Measurements from ENCODE around the gene PHACTR1. TPM values are rescaled to one million over a fixed set of nuclear protein-coding genes. Genes with fewer than 3 reads are reported as not detected.

PHACTR1 gene
- polyA plus RNA-seq, 2 of the 4 experiments (the other 2 are of a cell fraction): not detected

DNA sequence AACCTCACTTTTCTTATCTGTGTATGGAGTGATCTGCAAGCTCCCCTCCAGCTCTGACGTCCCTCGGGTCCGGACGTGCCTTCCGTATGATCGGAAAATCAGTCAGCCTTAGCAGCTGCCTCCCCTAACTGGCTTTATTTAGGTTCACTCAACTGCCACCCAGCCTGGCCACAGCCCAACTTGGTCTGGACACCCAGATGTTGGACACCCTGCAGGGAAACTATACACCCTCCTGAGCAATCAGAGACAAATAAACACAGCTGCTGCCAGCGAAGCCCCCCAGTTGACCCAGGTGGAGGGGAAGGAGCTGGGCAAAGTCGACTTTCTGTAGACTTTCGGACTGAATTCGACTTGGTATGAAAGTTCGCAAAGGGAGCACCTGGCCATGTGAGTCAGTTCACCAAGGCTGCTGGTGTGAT is 582.8 kb downstream of the PHACTR1 start (continued):
- TF ChIP-seq, protein P1, sequence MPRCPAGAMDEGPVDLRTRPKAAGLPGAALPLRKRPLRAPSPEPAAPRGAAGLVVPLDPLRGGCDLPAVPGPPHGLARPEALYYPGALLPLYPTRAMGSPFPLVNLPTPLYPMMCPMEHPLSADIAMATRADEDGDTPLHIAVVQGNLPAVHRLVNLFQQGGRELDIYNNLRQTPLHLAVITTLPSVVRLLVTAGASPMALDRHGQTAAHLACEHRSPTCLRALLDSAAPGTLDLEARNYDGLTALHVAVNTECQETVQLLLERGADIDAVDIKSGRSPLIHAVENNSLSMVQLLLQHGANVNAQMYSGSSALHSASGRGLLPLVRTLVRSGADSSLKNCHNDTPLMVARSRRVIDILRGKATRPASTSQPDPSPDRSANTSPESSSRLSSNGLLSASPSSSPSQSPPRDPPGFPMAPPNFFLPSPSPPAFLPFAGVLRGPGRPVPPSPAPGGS (IDR thresholded peaks at IDR 0.05): no peak
- no peak for TF ChIP-seq RNF2 (IDR thresholded peaks at IDR 0.05; ENCODE audit: borderline replicate concordance, low read depth)
- TF ChIP-seq, protein P2, sequence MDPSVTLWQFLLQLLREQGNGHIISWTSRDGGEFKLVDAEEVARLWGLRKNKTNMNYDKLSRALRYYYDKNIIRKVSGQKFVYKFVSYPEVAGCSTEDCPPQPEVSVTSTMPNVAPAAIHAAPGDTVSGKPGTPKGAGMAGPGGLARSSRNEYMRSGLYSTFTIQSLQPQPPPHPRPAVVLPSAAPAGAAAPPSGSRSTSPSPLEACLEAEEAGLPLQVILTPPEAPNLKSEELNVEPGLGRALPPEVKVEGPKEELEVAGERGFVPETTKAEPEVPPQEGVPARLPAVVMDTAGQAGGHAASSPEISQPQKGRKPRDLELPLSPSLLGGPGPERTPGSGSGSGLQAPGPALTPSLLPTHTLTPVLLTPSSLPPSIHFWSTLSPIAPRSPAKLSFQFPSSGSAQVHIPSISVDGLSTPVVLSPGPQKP (IDR thresholded peaks at IDR 0.05; ENCODE audit: low read depth, low read length): no peak
- TF ChIP-seq, protein P3, sequence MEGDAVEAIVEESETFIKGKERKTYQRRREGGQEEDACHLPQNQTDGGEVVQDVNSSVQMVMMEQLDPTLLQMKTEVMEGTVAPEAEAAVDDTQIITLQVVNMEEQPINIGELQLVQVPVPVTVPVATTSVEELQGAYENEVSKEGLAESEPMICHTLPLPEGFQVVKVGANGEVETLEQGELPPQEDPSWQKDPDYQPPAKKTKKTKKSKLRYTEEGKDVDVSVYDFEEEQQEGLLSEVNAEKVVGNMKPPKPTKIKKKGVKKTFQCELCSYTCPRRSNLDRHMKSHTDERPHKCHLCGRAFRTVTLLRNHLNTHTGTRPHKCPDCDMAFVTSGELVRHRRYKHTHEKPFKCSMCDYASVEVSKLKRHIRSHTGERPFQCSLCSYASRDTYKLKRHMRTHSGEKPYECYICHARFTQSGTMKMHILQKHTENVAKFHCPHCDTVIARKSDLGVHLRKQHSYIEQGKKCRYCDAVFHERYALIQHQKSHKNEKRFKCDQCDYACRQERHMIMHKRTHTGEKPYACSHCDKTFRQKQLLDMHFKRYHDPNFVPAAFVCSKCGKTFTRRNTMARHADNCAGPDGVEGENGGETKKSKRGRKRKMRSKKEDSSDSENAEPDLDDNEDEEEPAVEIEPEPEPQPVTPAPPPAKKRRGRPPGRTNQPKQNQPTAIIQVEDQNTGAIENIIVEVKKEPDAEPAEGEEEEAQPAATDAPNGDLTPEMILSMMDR (IDR thresholded peaks at IDR 0.05): no peak
- TF ChIP-seq FOSL2 (IDR thresholded peaks at IDR 0.05): no peak
- TF ChIP-seq FOSL2 (CRISPR knock-in tag; IDR thresholded peaks at IDR 0.05): no peak

DNA sequence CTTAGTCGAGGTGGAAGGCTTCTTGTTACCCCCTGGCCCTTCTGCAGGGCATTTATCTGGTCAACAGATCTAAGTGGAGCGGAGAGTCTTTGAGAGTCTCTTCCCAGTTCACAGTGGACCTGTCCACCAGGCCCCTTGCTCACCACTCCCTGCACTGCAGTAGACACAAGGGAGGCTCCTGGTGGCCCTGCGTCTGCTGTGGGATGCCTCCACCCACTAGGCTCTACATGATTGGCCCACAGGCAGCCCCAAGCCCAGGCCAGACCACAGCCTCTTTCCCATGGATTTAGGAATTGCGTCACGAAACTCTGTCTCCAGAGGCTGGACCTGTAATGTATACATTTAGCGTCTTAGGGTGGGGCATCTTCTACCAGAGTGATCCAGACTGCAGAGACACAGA is 583.4 kb downstream of the PHACTR1 start:
- H3K4me2 ChIP-seq: no peak overlapping the region
- TF ChIP-seq ZC3H11A (IDR thresholded peaks at IDR 0.05) (no peak), SREBF2 (IDR thresholded peaks at IDR 0.05) (no peak), RCOR1 (IDR thresholded peaks at IDR 0.05; ENCODE audit: low read depth, low read length) (no peak), FOXS1 (CRISPR knock-in tag; IDR thresholded peaks at IDR 0.05) (no peak), HOXB13 (CRISPR knock-in tag; IDR thresholded peaks at IDR 0.05; ENCODE audit: low read depth) (no peak), HEYL (CRISPR knock-in tag; IDR thresholded peaks at IDR 0.05) (no peak), ZSCAN20 (CRISPR knock-in tag; IDR thresholded peaks at IDR 0.05) (no peak), SMC3 (IDR thresholded peaks at IDR 0.05) (no peak)
- peaks cover 34% of the 10 kb centered on the region for H3K4me1 ChIP-seq
- POLR2A ChIA-PET: interaction anchor here (1.1 kb wide), 1 partner anchor 28 kb away, joined by 5 read pairs; the partner anchor contains the start of gene TBC1D7
- DNase-seq (ENCODE audit: low read depth in 1 of 2, low spot score in 1 of 2): no peak
- no peak for ATAC-seq
- peak overlapping the region in 1 of 2 experiments; percentile 87; a peak in 2 of 6 replicates for H3K27ac ChIP-seq
- H3K4me3 ChIP-seq: no peak overlapping the region
- FAIRE-seq: no peak
- no peaks in the 10 kb centered on the region for H3K9me3 ChIP-seq
- 87% methylated on average over 6 of the region's 6 CpGs for WGBS (ENCODE audit: missing lambda C conversion rate)
- CTCF ChIA-PET: interaction anchor here (1.0 kb wide), 1 partner anchor 10 kb away, joined by 3 read pairs; no protein-coding TSS in a partner anchor

DNA sequence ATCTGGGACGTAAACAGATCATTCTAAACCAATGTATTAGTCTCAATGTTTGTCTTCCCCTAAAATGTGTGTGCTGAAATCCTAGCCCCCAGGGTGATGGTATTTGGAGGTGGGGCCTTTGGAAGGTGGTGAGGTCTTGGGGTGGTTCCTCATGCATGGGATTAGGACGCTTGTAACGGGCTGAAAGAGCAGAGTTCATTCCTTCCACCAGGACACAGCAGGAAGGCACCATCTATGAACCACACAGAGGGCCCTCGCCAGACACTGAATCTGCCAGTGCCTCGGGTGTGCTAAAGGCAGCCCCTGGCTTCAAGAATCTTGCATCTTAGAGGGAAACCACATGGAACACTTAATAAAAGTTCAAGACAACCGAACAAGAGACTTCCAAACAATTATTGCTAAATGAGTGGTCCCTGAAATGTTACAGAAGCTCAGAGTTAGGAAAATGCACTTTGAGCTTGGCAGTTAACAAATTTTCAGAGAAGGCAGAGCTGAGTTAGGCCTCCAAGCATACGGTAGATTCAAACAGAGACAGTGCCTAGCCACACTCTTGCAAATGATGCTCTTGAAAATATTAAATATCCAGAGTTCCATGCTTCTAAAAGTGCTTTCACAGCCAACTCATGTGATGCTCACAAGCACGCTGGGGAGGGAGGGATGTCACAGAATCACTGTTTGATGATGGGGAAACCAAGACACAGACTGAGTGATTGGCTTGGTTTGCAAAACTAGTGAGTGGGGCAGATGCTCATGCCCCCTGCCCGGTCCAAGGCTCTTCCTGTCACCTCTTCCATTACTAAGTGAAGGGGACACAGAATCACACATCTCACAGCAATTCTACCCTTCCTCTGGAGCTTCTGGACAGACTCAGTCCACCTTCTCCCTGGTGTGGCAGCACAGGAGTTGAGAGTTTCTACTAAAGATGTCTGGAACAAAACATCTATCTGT is 584.4 kb downstream of the PHACTR1 start:
- FAIRE-seq (no peak), ATAC-seq (no peak), DNase-seq (ENCODE audit: low read depth in 1 of 2, low spot score in 1 of 2) (no peak)
- POLR2A ChIA-PET: no interaction called here
- WGBS (ENCODE audit: missing lambda C conversion rate): 91% methylated on average over 9 of the region's 9 CpGs
- no peak overlapping the region for H3K4me2 ChIP-seq
- TF ChIP-seq HEYL (CRISPR knock-in tag; IDR thresholded peaks at IDR 0.05): no peak
- no peaks in the 10 kb centered on the region for H3K9me3 ChIP-seq
- no peak overlapping the region for H3K4me3 ChIP-seq
- peak overlapping the region; percentile 87 to 94; a peak in 4 of 6 replicates for H3K27ac ChIP-seq
- CTCF ChIA-PET: interaction anchor here (0.7 to 1.9 kb wide), 5 partner anchors 13 to 274 kb away, joined by 3 to 5 read pairs (median 3); no protein-coding TSS in a partner anchor
- H3K4me1 ChIP-seq: peaks cover 44% of the 10 kb centered on the region

DNA sequence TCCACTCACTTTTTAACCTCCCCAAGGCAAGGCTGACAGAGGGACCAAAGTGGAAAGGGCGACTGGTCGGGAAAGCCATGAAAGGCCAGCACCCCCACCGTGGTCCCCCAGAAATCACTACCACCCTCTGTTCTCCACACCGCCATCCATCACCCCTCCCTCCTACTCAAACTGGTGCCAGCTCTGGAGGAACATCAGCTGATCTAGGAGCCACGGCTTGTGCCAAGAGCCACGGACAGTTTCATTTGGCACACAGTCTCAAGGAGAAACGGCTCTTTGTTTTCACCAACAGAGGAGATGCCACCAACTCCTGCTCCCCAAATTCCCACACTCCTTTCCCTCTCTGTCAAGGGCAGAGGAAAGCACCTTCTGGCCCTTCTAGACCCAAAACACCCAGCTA is 585.7 kb downstream of the PHACTR1 start:
- no peak for DNase-seq (ENCODE audit: low read depth in 1 of 2, low spot score in 1 of 2)
- ChIA-PET POLR2A (interaction anchor here (0.7 to 2.3 kb wide), 4 partner anchors 13 to 313 kb away, joined by 3 to 28 read pairs (median 6); partner anchors contain the start of genes NOL7, SIRT5 and TBC1D7), CTCF (interaction anchor here (0.6 to 1.9 kb wide), 5 partner anchors 26 to 273 kb away, joined by 3 to 5 read pairs (median 3); partner anchors contain the start of gene TBC1D7)
- Histone ChIP-seq H3K4me2 (peak overlapping the region; percentile 64), H3K9me3 (no peaks in the 10 kb centered on the region), H3K27ac (peak overlapping the region; percentile 87 to 94), H3K4me3 (no peak overlapping the region), H3K4me1 (peaks cover 57% of the 10 kb centered on the region)
- no peak for ATAC-seq
- FAIRE-seq: no peak
- TF ChIP-seq, protein P4, sequence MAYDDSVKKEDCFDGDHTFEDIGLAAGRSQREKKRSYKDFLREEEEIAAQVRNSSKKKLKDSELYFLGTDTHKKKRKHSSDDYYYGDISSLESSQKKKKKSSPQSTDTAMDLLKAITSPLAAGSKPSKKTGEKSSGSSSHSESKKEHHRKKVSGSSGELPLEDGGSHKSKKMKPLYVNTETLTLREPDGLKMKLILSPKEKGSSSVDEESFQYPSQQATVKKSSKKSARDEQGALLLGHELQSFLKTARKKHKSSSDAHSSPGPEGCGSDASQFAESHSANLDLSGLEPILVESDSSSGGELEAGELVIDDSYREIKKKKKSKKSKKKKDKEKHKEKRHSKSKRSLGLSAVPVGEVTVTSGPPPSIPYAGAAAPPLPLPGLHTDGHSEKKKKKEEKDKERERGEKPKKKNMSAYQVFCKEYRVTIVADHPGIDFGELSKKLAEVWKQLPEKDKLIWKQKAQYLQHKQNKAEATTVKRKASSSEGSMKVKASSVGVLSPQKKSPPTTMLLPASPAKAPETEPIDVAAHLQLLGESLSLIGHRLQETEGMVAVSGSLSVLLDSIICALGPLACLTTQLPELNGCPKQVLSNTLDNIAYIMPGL (CRISPR knock-in tag; IDR thresholded peaks at IDR 0.05; ENCODE audit: borderline replicate concordance): no peak
- TF ChIP-seq MAFK (IDR thresholded peaks at IDR 0.05; ENCODE audit: partially characterized antibody): no peak
- 91% methylated on average over 7 of the region's 7 CpGs for WGBS (ENCODE audit: missing lambda C conversion rate)

Measured in A549 (cell line).